Measurements from ENCODE around the gene LDLRAD4.

The LDLRAD4 gene

DNA sequence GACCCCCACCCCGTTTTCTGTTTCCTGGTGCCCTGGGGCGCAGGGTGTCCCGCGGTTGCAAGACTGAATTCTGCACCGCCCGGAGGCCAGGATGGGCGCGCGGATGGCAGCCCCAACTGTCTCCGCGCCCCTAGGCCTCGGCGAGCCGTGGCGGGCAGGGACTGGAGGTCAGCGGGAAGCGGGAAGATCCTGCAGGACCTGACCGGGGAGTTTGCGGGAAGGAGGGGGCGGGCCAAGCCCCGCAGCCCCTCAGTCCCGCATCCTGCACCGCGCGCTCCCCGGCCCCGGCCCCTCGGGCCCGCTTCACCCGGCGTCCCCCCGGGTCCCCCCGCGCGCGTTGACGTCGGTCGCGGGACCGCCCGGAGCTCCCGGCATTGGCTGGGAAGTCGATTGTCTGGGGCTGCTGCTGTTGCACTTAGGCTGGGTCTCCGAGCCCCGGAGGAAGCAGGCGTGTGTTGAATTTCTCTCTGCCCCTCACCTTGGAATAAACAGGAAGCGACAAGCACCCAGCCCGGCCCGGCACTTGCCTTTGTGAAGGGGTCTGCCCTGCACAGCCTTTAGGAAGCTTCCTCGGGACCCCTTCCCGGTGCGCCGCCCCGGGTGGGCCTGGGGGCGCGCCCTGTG is at the start of gene LDLRAD4:
LDLRAD4 (plus strand) TSS at position 393 of the 624 bp plus-strand sequence.
- no peak for FAIRE-seq

GRCh38 chr18:13173578-13174145 is 44.9 kb upstream of the LDLRAD4 start:
- no peak for FAIRE-seq

DNA sequence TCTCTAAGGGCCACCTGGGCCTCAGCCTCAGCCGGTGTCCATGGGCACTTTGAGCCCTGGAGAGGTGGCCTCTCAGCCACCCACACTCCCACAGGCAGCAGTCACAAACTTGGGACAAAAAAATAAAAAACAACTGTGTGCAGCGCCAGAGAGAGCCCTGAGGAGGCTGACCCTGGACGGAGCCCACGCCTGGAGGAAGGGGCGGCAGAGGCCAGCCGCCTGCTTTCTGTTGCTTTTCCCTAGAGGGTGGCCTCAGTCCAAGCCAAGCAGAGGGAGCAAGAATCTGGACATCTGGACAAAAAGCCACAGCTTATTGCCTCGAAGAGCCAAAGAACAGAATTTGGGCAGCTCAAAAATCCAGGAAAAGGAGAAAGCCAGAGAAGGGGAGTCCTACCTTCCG is 43.3 kb upstream of the LDLRAD4 start:
- no peak for FAIRE-seq

DNA sequence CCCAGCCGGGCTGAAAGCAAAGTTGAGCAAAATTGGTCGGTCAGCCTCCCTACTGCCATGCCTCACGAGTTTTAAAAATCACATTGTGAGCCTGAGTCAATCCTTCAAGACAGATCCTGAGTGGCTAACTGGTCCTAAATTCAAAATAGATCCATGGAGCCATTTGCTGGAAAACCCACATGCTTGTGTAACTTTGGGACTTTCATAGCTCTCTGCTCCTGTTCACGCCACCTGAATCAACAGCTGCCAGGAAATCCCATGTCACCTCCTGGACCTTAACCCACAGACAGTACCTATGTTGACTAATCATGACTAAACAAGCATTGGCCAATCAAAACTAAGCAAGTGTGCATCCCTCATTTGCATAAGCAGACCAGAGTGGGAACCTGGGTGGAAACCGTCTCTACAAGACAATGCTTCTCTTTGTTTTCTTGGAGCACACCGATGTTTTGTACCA is 42.8 kb upstream of the LDLRAD4 start:
- no peak for FAIRE-seq

- no peak for FAIRE-seq
Measured at GRCh38 chr18:13176847-13177246, 41.7 kb upstream of the LDLRAD4 start.

DNA sequence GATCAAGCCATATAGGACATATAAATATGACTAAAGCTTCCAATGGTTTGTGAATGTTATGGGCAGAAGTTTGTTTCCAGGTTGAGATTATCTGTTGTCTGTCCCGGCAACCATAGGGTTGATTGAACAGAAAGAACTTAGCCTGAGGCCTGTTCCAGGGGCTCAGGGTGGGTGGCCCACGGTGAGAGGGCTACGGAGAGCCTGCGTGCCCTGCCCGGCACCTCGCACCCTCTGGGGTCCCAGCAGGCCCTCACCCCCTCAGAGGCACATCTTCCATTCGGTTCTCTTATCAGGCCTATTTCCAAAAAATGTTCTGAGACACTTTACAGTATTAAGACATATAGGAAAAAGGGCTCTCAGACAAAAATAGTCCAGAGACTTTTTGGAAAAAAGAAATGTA is 40.4 kb upstream of the LDLRAD4 start:
- no peak for FAIRE-seq

- no peak for FAIRE-seq
Measured at GRCh38 chr18:13178976-13179375, 39.6 kb upstream of the LDLRAD4 start.

- no peak for FAIRE-seq
Measured at GRCh38 chr18:13179566-13180113, 38.9 kb upstream of the LDLRAD4 start.

DNA sequence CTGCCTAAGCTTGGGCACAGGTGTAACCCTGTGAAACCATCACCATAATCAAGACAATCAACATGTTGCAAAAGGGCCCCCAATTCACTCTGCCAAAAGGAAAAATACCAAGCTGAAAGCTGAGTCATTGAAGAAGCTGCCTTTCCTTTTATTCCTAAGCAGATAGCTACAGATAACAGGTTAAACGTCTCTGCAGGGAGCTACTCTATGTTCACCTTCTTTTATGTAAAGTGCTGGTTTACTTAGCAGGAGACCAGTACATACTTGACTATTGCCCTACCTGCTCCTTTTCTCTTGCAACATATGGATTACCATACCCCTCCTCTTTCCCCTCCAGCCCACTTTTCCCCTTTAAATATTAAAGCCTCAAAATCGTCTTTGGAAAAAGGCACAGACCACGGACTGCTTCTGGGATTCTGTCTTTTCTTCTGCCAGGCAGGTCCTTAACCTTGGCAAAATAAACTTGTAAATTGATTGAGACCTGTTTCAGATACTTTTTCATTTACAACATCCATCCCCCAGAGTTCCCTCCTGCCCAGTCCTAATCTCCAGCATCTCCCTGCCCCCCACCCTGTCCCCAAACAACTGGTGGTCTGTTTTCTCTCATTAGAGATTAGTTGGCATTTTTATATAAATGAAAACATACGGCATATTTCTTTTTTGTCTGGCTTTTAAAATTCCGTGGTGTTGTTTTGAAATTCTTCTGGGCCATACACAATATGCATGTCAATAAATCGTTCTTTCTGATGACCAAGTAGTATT is 37.8 kb upstream of the LDLRAD4 start:
- no peak for FAIRE-seq

- no peak for FAIRE-seq
Measured at GRCh38 chr18:13181765-13182164, 36.8 kb upstream of the LDLRAD4 start.

DNA sequence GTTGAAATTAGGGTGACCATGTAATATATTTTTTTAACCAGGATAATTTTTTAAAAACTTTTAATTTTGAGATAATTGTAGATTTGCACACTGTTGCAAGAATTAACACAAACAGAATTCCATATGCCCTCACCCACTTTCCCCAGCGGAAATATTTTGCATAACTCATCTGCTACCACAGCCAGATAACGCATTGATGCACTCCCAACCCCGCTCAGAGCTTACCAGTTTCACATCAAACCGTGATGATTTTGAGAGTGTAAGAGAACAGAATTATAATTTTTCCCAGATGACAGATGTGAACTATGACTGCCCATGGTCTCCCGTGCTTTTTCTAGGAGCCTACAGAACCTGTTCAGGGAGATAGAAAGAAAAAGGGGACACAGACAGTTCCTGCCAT is 35.2 kb upstream of the LDLRAD4 start:
- no peak for FAIRE-seq

DNA sequence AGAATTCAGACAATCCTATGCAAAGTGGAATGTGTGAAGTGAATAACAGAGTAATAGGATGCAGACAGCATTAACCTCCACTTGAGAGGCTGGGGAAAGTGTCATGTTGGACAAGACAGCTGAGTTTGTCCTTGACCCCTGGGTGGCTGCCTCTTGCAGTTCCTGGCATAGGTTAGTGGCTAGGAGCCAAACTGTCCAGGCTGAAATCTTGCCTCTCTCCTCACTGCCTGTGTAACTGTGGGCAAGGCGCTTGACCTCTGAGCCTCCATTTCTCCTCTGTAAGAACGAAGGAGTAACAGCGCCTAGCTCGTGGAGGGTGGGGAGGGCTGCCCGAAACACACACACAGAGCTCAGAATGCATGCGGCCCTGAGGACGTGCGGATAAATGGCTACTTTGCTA is 34.8 kb upstream of the LDLRAD4 start:
- no peak for FAIRE-seq

- FAIRE-seq, result no peak
Measured at GRCh38 chr18:13184396-13184795, 34.2 kb upstream of the LDLRAD4 start.

- FAIRE-seq, result no peak
Measured at GRCh38 chr18:13185675-13186198, 32.8 kb upstream of the LDLRAD4 start.

GRCh38 chr18:13186687-13187086 is 31.9 kb upstream of the LDLRAD4 start:
- FAIRE-seq, result no peak

GRCh38 chr18:13187498-13187897 is 31.1 kb upstream of the LDLRAD4 start:
- FAIRE-seq, result no peak

DNA sequence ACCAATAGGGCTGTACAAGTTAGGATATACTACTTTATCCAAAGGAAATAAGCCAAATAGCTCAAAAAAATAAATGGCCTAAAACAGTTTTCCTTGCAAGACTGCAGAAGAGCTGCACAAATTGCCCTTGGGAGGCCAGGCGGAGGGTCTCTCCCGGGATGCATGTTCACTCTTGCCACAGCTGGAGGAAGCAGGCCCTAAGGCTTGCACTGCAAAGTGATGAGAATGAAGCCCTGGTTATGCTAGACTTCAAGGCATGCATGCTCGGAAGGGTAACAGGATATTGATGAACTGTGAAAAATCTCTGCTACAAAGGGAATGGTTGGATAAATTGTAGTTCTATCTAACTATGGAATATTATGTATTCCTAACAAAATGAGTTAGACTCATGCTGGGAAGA is 27.5 kb upstream of the LDLRAD4 start:
- FAIRE-seq, result no peak

- no peak for FAIRE-seq
Measured at GRCh38 chr18:13191779-13192178, 26.8 kb upstream of the LDLRAD4 start.

DNA sequence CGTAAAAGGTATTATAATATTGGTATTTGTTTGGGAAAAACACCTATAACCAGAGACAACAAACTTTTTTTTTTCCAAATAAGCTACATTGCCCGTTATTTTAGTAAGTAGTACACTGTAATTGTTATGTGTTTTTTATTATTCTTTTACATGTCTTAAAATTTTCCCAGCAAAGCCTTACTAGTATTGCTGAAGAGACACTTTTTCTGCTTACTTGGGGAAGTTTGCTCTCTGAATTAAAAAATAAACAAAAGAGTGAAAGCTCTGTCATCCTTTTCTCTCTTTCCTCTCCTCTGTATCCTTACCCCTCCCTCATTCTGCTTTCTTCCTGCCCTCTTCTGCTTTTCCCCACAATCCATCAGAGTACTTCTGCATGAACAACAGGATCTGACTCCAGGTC is 25.6 kb upstream of the LDLRAD4 start:
- no peak for FAIRE-seq

DNA sequence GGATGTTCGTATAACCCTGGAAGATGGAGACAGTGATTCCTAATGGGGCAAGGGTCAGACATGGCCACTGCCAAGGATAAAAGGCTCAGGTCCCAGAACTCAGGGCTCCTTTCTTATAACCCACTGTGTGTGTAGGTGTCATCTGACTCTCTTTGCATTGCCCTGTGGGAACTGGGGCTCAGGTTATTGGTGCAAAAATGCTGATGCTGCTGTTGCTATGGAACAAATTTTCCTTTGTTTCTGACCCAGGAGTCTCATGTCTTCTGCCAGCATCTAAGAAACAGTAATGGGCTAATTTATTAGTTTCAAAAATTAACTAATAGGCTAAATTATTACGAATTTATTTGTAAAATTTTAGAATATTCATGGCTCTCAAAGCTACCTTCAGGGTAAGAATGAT is 24.3 kb upstream of the LDLRAD4 start:
- no peak for FAIRE-seq

DNA sequence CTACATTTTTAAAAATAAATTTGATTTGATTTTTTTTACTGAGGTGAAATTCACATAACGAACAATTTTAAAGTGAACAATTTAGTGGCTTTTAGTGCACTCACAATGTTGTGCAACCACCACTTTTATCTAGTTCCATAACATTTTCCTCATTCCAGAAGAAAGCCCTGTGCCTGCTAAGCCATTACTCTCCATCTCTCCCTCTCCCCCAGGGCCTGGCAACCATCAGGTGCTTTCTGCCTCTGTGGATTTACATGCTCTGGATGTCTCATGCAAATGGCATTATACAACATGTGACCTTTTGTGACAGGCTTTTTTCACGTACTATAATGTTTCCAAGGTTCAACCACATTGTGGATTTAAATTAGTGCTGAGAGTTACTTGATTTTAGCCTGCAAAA is 19.9 kb upstream of the LDLRAD4 start:
- FAIRE-seq, result no peak

DNA sequence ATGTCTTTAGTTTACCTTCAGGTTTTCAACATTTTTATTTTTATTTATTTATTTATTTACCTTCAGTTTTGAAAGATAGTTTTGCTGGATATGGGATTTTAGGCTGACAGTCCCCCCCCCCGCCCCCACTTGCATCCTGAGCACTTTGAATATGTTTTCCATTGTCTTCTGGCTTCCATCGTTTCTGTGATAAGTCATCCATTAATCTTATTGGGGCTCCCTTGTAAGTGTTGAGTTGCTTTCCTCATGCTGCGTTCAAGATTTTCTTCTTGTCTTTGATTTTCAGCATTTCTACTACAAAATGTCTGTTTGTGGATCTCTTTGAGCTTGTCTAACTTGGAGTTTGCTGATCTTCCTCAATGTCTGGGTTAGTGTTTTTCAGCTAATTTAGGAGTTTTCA is 19.4 kb upstream of the LDLRAD4 start:
- no peak for FAIRE-seq

- FAIRE-seq, result no peak
Measured at GRCh38 chr18:13201292-13201691, 17.3 kb upstream of the LDLRAD4 start.

DNA sequence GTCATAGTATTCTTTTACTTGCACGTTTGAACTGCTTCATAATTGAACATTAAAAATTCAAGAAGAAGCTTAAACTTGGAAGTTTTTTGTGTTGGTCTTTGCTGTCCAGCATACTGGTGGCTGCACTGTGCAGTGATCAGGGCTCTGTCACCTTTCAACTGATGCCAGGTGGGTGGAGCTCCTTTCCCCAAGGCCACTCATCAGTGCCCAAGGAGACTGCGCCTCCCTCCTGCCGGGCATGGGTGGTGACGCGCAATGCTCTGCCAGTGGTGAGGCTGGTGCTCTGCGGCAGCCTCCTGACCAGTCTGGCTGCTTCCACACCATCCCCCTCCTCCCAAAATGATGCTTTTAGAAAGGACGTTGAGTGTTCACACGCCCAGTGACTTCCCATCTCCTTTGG is 16.0 kb upstream of the LDLRAD4 start:
- FAIRE-seq, result no peak

All from endometrium (tissue), 2 donors.